HG03460 (cell line): ENCODE measurements around the gene PYDC1.
"Not testable (repeated sequence)": the region's sequence is repeated elsewhere in the genome, so short reads cannot be mapped to it uniquely, and the experiment has no call there.

ENCODE experiments used
- ATAC-seq: cut with Tn5 transposase; IDR thresholded peaks from one replicate; pipeline ENCODE4 v1.9.1; 2021; ENCODE audit not compliant: unreplicated experiment

The PYDC1 gene

GRCh38 chr16:31216422-31217135 lies at the start of gene PYDC1:
PYDC1 (minus strand) TSS chr16:31217135; CDS start chr16:31217028, 107 bp downstream.
- no peak for ATAC-seq

- peak; percentile 86 for ATAC-seq
Measured at GRCh38 chr16:31265329-31266245, 48.7 kb upstream of the PYDC1 start.

- no peak for ATAC-seq
Measured at GRCh38 chr16:31262084-31262483, 45.1 kb upstream of the PYDC1 start.

- peak; percentile 14 for ATAC-seq
Measured at GRCh38 chr16:31260136-31260931, 43.4 kb upstream of the PYDC1 start.

- no peak for ATAC-seq
Measured at GRCh38 chr16:31258366-31258765, 41.4 kb upstream of the PYDC1 start.

- ATAC-seq: no peak
Measured at GRCh38 chr16:31256466-31256865, 39.5 kb upstream of the PYDC1 start.

GRCh38 chr16:31253642-31254045 lies 36.7 kb upstream of the PYDC1 start:
- no peak for ATAC-seq

GRCh38 chr16:31251435-31251834 lies 34.5 kb upstream of the PYDC1 start:
- no peak for ATAC-seq

- ATAC-seq: no peak
Measured at GRCh38 chr16:31250782-31251384, 33.9 kb upstream of the PYDC1 start.

GRCh38 chr16:31248344-31248743 lies 31.4 kb upstream of the PYDC1 start:
- no peak for ATAC-seq

GRCh38 chr16:31246296-31246695 lies 29.4 kb upstream of the PYDC1 start:
- no peak for ATAC-seq

DNA sequence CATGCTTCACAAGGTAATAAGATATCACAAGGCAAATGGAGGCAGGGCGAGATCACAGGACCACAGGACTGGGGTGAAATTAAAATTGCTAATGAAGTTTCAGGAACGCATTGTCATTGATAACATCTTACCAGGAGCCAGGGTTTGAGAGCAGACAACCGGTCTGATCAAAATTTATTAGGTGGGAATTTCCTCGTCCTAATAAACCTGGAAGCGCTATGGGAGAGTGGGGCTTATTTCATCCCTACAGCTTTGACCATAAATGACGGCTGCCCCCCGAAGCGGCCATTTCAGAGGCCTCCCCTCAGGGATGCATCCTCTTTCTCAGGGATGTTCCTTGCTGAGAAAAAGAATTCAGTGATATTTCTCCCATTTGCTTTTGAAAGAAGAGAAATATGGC lies 28.7 kb upstream of the PYDC1 start:
- ATAC-seq: not testable (repeated sequence)

DNA sequence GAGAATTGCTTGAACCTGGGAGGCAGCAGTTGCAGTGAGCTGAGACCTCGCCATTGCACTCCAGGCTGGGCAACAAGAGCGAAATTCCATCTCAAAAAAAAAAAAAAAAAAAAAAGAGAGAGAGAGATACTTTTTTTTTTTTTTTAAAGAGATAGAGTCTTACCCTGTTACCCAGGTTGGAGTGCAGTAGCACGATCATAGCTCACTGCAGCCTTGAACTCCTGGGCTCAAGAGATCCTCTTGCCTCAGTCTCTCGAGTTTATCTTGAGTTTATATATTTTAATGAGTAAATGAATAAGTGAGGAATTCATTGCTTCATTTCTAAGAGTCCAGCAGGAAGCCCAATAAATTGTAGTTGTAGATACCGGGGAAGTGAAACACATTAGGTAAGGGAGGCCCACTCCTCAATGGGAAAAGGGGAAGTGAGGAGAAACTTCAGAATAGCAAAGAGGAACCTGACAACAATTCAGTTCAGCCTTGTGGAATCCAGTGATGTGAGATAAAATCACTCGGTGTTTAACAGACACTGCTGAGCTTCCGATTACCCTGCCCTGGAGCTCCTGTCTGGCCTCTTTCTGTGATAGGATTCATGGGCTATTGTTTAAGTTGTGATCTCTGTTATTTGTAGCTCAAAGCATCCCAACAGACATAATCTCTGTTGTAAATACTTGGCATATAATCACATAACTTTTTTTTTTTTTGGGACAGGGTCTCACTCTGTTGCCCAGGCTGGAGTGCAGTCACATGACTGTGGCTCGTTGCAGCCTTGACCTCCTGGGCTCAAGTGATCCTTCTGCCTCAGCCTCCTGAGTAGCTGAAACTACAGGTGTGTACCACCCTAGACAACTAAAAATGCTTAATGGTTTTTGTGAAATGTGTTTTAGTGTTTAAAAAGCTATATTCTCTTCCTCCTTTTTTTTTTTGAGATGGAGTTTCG lies 27.1 kb upstream of the PYDC1 start:
- no peak for ATAC-seq

DNA sequence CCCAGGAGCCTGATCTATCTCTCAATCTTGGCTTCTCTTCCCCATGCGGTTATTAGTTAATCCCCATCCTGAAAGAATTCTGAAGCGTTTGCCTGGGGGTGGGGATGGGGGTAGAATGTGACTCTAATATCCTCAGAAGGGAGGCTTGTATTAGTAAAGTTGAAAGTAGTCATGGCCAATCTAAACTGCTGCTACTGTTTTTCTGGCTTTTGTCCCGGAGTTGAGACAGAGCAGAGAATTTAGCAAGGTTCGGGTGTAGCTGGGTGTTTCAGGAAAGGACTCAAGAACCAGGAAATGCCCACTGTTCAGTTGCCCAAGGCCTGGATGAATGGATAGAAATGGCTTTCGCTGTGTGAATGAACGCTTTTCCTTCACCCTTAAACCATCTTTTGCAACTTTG lies 25.3 kb upstream of the PYDC1 start:
- no peak for ATAC-seq

DNA sequence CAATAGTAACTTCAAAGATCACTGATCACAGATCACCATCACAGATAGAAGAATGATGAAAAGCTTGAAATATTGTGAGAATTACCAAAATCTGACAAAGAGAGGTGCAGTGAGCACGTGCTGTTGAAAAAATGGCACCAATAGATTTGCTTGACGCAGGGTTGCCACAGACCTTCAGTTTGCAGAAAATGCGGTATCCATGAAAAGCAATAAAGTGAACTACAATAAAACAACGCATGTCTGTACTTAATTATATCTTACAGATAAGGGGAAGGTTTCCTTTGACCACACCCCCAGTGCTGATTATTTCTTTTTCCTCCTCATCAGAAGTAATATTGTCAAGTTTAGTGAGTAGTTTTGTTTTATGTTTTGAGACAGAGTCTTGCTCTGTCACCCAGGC lies 21.1 kb upstream of the PYDC1 start:
- no peak for ATAC-seq

DNA sequence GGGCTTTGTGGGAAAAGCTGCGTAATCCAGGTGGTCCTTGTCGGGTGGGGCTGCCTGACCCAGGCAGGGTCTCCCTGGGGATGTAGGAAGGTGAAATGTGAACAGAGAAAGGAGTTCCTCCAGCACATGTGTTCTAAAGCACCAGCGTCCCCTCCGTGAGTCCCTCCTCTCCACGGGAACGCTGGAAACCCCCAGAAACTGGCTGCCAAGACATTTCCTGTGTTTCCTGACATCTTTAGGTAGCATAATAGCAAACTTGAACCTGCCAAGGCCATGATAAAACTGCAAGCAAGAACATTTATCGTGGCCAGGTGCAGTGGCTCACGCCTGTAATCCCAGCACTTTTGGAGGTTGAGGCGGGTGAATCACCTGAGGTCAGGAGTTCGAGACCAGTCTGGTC lies 12.6 kb upstream of the PYDC1 start:
- no peak for ATAC-seq

DNA sequence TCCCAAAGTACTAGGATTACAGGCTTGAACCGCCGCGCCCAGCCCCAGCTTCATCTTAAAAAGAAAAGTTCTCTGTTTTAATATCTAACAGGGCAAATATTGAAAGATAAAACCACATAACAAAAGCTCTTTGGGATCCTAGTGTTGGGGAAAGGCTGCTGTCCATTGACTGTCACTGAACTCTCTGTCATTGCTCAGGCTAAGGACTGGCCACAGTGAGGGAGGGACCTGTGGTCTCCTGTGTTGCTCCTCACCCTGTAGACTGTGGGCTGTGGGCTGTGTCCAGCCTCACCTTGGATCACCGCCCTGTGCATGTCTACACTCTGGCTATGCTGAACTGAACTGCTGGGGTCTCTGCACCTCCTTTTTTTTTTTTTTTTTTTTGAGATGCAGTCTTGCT lies 11.3 kb upstream of the PYDC1 start:
- no peak for ATAC-seq

- ATAC-seq: no peak
Measured at GRCh38 chr16:31225193-31225592, 8.3 kb upstream of the PYDC1 start.

DNA sequence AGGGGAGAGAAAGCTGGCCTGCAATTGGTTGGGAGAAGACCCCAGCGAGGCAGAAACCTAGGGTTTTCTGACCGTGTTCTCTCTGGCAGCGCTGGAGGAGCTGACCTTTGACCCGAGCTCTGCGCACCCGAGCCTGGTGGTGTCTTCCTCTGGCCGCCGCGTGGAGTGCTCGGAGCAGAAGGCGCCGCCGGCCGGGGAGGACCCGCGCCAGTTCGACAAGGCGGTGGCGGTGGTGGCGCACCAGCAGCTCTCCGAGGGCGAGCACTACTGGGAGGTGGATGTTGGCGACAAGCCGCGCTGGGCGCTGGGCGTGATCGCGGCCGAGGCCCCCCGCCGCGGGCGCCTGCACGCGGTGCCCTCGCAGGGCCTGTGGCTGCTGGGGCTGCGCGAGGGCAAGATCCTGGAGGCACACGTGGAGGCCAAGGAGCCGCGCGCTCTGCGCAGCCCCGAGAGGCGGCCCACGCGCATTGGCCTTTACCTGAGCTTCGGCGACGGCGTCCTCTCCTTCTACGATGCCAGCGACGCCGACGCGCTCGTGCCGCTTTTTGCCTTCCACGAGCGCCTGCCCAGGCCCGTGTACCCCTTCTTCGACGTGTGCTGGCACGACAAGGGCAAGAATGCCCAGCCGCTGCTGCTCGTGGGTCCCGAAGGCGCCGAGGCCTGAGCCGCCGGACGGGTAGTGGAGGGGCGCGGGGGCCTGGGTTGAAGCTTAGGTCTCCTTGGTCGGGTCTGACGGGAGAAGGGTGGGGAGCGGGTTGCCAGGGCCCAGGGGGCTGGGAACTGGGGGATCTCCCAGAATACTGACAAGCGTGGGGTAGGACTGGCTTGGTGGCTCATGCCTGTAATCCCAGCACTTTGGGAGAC lies 7.4 kb upstream of the PYDC1 start:
- ATAC-seq: no peak
